Uterus (tissue), 4 donors: ENCODE results near the gene SLC2A13. TPM values are rescaled to one million over a fixed set of nuclear protein-coding genes. Genes with fewer than 3 reads are reported as not detected.
"Not testable (repeated sequence)": the region's sequence is repeated elsewhere in the genome, so short reads cannot be mapped to it uniquely, and the experiment has no call there.

Experiments used
- DNase-seq, 2 donors: peaks; one replicate each; pipeline ENCODE4 v3.0.0-alpha.2; 2019 to 2020
- H3K27ac ChIP-seq, 2 donors: fragments of 200-600 bp; sonication (generic); 1 replicate in 1 of 2; 2 replicates in 1 of 2; pipeline ENCODE4 v1.5.1; 2016 to 2018
- H3K27me3 ChIP-seq, 2 donors: fragments of 200-600 bp; sonication (generic); one replicate each; pipeline ENCODE4 v1.5.1; 2018 to 2019; ENCODE audit warnings: control low read depth in 1 of 2
- H3K36me3 ChIP-seq, 2 donors: fragments of 200-600 bp; sonication (generic); one replicate each; pipeline ENCODE4 v1.5.1; 2019; ENCODE audit warnings: control low read depth in 1 of 2
- H3K4me1 ChIP-seq, 2 donors: fragments of 200-600 bp; sonication (generic); one replicate each; pipeline ENCODE4 v1.5.1; 2018 to 2019; ENCODE audit warnings: control low read depth in 1 of 2
- H3K4me3 ChIP-seq, 2 donors: fragments of 200-600 bp; sonication (generic); 1 replicate in 1 of 2; 2 replicates in 1 of 2; pipeline ENCODE4 v1.5.1; 2018 to 2019; ENCODE audit warnings: mild to moderate bottlenecking in 1 of 2
- H3K9me3 ChIP-seq, 2 donors: fragments of 200-600 bp; sonication (generic); one replicate each; pipeline ENCODE4 v1.5.1; 2019; ENCODE audit warnings: control low read depth in 1 of 2
- POLR2A ChIP-seq, 2 donors: fragments of 450-650 bp; IDR thresholded peaks; one replicate each; pipeline ENCODE4 v1.6.1; 2016; ENCODE audit warnings: antibody characterized with exemption in 2 of 2, mild to moderate bottlenecking in 1 of 2, moderate library complexity in 1 of 2
- intact Hi-C: fragments of 100-400 bp; cut with DNase I; formaldehyde crosslinking; loops from one replicate; pipeline ENCODE4 v1.15.1; 2023; ENCODE audit warnings: low total_unique reads
- total RNA-seq, 4 donors: library from RNA; depleted of rRNA in 3 of 4; stranded (reverse); fragments of >200 nt in 3 of 4; gene quantifications; one replicate each; pipeline versions ENCODE4 v1.1.0 to v1.2.4, GENCODE V29; 2014 to 2023
- TF ChIP-seq, protein P1 (sequence below), 4 experiments: fragments of 200-600 bp in 2 of 4; fragments of 450-650 bp in 2 of 4; sonication (generic) in 2 of 4; IDR thresholded peaks; one replicate each; pipeline ENCODE4 v1.5.1; 2016 to 2019; ENCODE audit warnings: antibody characterized with exemption in 4 of 4, mild to moderate bottlenecking in 2 of 4, moderate library complexity in 1 of 4
- donor health status: DM: yes; HTN: yes; CAD: no.

SLC2A13 gene
- total RNA-seq, 4 donors from 2014 or later = 12.8 to 31.7 (median 15.3) TPM

DNA sequence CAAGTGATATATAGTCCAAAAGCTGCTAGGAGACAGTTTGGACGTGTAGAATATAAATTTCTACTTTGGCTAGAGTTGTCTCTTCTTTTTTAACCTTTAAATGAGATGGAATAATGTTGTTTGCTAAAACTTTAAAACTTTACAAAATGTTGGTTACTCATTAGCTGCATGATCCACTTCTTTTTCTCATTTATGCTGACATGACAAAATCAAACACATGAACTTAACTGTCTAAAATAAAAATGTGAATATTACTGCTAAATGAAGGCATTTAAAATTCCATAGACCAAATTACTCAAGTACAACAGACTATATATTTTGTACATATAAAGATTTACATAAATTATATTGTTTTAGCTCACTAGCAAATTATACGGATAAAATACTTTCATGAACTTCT lies 350.4 kb downstream of the SLC2A13 start:
- DNase-seq = no peak
- H3K4me3 ChIP-seq = no peak overlapping the region
- no peak for TF ChIP-seq POLR2A (IDR thresholded peaks at IDR 0.05)
- TF ChIP-seq, protein P1, sequence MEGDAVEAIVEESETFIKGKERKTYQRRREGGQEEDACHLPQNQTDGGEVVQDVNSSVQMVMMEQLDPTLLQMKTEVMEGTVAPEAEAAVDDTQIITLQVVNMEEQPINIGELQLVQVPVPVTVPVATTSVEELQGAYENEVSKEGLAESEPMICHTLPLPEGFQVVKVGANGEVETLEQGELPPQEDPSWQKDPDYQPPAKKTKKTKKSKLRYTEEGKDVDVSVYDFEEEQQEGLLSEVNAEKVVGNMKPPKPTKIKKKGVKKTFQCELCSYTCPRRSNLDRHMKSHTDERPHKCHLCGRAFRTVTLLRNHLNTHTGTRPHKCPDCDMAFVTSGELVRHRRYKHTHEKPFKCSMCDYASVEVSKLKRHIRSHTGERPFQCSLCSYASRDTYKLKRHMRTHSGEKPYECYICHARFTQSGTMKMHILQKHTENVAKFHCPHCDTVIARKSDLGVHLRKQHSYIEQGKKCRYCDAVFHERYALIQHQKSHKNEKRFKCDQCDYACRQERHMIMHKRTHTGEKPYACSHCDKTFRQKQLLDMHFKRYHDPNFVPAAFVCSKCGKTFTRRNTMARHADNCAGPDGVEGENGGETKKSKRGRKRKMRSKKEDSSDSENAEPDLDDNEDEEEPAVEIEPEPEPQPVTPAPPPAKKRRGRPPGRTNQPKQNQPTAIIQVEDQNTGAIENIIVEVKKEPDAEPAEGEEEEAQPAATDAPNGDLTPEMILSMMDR (IDR thresholded peaks at IDR 0.05) = no peak
- H3K27me3 ChIP-seq = no peaks in the 10 kb centered on the region
- H3K36me3 ChIP-seq = no peaks in the 10 kb centered on the region
- no peak overlapping the region for H3K27ac ChIP-seq
- intact Hi-C loops = no loop called here
- no peaks in the 10 kb centered on the region for H3K4me1 ChIP-seq
- H3K9me3 ChIP-seq = no peaks in the 10 kb centered on the region

DNA sequence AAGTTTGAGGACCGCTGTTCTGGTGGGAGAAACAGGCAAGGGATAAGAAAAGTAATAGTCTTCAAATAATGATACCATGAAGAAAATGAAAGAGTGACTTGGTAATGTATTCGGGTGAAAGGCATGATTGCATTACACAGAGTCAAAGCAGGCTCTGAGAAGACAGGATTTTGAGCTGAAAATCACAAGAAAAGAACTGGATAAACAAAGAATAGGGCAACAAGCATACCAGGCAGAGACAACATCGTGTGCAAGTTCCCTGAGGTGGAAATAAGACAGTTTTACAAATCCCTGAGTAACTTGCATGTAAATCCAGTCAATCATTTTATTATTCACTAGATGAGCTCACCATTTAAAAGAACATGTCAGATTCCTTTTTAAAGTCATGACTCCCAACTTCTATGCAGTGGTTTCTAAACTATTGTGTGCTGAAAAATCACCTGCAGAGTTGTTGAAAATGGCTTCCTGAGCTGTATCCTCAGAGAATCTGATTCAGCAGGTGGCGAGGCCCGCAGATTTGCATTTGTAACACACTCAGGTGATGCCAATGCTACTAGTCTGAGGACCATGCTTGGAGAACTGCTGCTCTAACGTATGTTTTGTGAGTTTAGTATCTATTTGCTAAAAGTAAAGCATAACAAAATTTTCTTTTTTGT lies 353.3 kb downstream of the SLC2A13 start:
- TF ChIP-seq, protein P1 (IDR thresholded peaks at IDR 0.05) = no peak
- no peak for TF ChIP-seq POLR2A (IDR thresholded peaks at IDR 0.05)
- Histone ChIP-seq H3K4me3 (no peak overlapping the region), H3K36me3 (no peaks in the 10 kb centered on the region), H3K27ac (no peak overlapping the region), H3K9me3 (no peaks in the 10 kb centered on the region), H3K4me1 (no peaks in the 10 kb centered on the region), H3K27me3 (no peaks in the 10 kb centered on the region)
- no peak for DNase-seq
- intact Hi-C loops = no loop called here

DNA sequence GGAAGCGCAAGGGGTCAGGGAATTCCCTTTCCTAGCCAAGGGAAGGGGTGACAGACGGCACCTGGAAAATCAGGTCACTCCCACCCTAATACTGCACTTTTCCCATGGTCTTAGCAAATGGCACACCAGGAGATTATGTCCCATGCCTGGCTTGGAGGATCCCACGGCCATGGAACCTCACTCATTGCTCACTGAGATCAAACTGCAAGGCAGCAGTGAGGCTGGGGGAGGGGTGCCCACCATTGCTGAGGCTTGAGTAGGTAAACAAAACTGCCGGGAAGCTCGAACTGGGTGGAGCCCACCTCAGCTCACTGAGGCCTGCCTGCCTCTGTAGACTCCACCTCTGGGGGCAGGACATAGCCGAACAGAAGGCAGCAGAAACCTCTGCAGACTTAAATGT lies 359.7 kb downstream of the SLC2A13 start:
- intact Hi-C loops, H3K9me3 ChIP-seq, DNase-seq, H3K4me1 ChIP-seq, H3K36me3 ChIP-seq, H3K4me3 ChIP-seq, H3K27ac ChIP-seq, H3K27me3 ChIP-seq: not testable (repeated sequence)

DNA sequence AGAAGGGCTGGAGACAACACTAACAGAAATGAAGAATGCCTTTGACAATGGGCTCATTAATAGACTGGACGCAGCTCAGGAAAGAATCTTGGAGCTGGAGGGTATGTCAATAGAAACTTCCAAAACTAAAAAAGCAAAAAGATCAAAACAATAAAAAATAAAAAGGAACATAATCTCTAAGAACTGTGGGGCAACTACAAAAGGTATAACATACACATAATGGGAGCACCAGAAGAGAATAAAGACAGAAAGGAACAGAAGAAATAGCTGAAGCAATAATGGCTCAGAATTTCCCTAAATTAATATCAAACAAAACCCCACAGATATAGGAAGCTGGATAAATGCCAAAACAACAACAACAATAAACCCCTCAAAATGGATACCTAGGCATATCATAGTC lies 362.2 kb downstream of the SLC2A13 start:
- intact Hi-C loops = no loop called here
- DNase-seq = no peak
- Histone ChIP-seq H3K27me3 (no peaks in the 10 kb centered on the region), H3K27ac (peak overlapping the region in 1 of 2 donors; percentile 36), H3K4me1 (no peaks in the 10 kb centered on the region), H3K36me3 (no peaks in the 10 kb centered on the region), H3K4me3 (no peak overlapping the region), H3K9me3 (no peaks in the 10 kb centered on the region)
- TF ChIP-seq POLR2A (IDR thresholded peaks at IDR 0.05) = no peak
- TF ChIP-seq, protein P1 (IDR thresholded peaks at IDR 0.05) = no peak

DNA sequence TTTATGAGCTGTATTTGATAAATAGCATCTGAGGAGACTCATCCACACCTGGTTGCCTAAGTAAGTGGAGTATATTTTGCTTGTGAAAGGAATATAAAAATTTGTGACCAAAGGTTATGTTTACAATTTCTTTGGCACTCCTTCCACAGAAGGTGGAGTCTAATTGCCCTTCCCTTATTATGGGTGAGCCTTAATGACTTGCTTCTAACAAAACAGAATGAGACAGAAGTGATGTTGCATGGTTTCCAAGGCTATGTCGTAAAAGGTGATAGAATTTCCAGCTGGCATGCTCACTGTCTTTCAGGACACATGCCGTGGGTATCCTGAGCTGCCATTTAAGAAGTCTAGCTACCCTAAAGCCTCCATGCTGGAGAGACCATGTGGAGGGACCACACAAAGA lies 369.5 kb downstream of the SLC2A13 start:
- H3K27me3 ChIP-seq = no peaks in the 10 kb centered on the region
- no peak overlapping the region for H3K27ac ChIP-seq
- no peak for DNase-seq
- no peaks in the 10 kb centered on the region for H3K4me1 ChIP-seq
- no peaks in the 10 kb centered on the region for H3K9me3 ChIP-seq
- intact Hi-C loops = no loop called here
- TF ChIP-seq, protein P1 (IDR thresholded peaks at IDR 0.05) = no peak
- TF ChIP-seq POLR2A (IDR thresholded peaks at IDR 0.05) = no peak
- H3K36me3 ChIP-seq = no peaks in the 10 kb centered on the region
- no peak overlapping the region for H3K4me3 ChIP-seq

DNA sequence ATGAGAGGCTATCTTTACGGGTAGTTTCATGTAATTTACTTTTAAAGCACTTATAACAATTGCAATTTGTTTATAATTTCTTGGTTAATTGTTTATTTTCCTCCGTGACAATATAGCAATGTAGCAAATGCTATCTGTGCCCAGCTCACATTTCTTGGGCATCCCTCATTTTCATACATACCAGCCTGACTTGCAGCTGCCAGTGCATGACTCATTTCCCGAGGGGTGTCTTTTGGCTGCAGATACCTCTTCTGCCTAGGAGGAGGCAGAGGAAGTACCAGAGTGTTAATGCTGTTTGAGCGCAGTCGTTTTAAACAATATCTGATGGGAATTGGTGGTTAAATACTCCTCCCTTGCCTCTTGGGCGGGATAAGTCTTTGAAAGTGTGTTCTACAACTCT lies 382.1 kb downstream of the SLC2A13 start:
- no peak for DNase-seq
- peaks cover 0 to 5% of the 10 kb centered on the region in 2 donors for H3K4me1 ChIP-seq
- intact Hi-C loops = no loop called here
- H3K36me3 ChIP-seq = no peaks in the 10 kb centered on the region
- H3K4me3 ChIP-seq = no peak overlapping the region
- TF ChIP-seq, protein P1 (IDR thresholded peaks at IDR 0.05) = no peak
- no peak for TF ChIP-seq POLR2A (IDR thresholded peaks at IDR 0.05)
- no peak overlapping the region for H3K27ac ChIP-seq
- H3K9me3 ChIP-seq = no peaks in the 10 kb centered on the region
- H3K27me3 ChIP-seq = no peaks in the 10 kb centered on the region
